ENCODE measurements around the gene EPS15.

DNA sequence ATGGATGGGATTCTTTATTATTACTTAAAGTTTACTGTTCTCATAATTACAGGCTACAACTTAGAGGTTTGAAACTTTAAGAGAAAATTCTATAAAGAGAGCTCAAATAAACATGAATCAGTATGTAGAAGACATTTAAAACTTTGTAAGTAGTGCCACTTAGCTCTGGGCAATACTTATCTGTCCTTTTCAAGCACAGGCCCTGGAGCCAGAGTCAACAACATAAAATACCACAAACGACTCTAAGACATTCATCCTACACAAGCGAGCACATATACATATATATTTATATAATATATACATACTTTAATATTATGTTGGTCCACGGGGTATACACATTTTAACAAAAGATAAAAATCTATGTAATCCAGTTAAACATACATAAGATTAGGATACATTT is 164.7 kb downstream of the EPS15 start:
- TF ChIP-seq CTCF (IDR thresholded peaks at IDR 0.05) (no peak), EZH2 (IDR thresholded peaks at IDR 0.05) (no peak)

Measured in neural progenitor cell (in vitro differentiated cells).